Endothelial cell of umbilical vein (primary cell): ENCODE data around the gene CRLF1. TPM values are rescaled to one million over a fixed set of nuclear protein-coding genes. Genes with fewer than 3 reads are reported as not detected.

Source experiments
- BruUV-seq: library from RNA; stranded (reverse); fragments of 400-500 nt; replicated peaks from 2 replicates; lab custom pipeline; 2021; lab: Mats Ljungman, UMichigan
- CTCF ChIA-PET: fragments of 300-600, 350-600 bp; sonication (Branson Sonifier 250); formaldehyde crosslinking; loops from one replicate; lab custom pipeline; 2021; ENCODE audit warnings: antibody characterized with exemption, inconsistent platforms; lab: Charles Lee
- POLR2A ChIA-PET: fragments of 300-600, 350-600 bp; sonication (Branson Sonifier 250); formaldehyde crosslinking; loops from one replicate; lab custom pipeline; 2021; ENCODE audit warnings: antibody characterized with exemption, inconsistent platforms; lab: Charles Lee
- DNase-seq: peaks from one replicate; pipeline ENCODE4 v3.0.0-alpha.2; 2011; ENCODE audit warnings: low read depth, low spot score
- FAIRE-seq: peaks from 2 replicates; lab custom pipeline; 2011; peaks lifted over from hg19 to GRCh38; lab: Jason Lieb, UNC
- H2AFZ ChIP-seq: 2 replicates; pipeline ENCODE4 v1.6.0; 2012; ENCODE audit warnings: low read depth, low read length, control low read depth, inconsistent platforms
- H3K27ac ChIP-seq: 2 replicates; pipeline ENCODE4 v1.5.1; 2011; ENCODE audit warnings: low read depth, mild to moderate bottlenecking, control low read depth, low read length, moderate library complexity; ENCODE audit not compliant: insufficient read depth
- H3K27me3 ChIP-seq, 2 experiments: 2 replicates each; pipeline versions ENCODE4 v1.6.0 to v1.6.1; 2011; ENCODE audit warnings: low read length in 2 of 2, mixed read lengths in 1 of 2; ENCODE audit not compliant: control insufficient read depth in 2 of 2, insufficient read depth in 2 of 2
- H3K36me3 ChIP-seq, 2 experiments: 2 replicates in 1 of 2; 3 replicates in 1 of 2; pipeline ENCODE4 v1.5.1; 2011; ENCODE audit warnings: low read length in 2 of 2, mild to moderate bottlenecking in 1 of 2, moderate library complexity in 1 of 2; ENCODE audit not compliant: control insufficient read depth in 2 of 2, insufficient read depth in 2 of 2; ENCODE audit errors: extremely low read depth in 1 of 2
- H3K4me1 ChIP-seq: 3 replicates; pipeline ENCODE4 v1.5.1; 2011; ENCODE audit warnings: mild to moderate bottlenecking, low read length; ENCODE audit not compliant: control insufficient read depth, insufficient read depth; ENCODE audit errors: extremely low read depth
- H3K4me2 ChIP-seq: 2 replicates; pipeline ENCODE4 v1.6.1; 2011; ENCODE audit warnings: low read length, control low read depth, mixed read lengths; ENCODE audit not compliant: insufficient read depth
- H3K4me3 ChIP-seq, 3 experiments: fragments of 200-600 bp in 1 of 3; sonication (generic), shearing (Covaris generic) in 1 of 3; replicated peaks in 1 of 3; 2 replicates each; pipeline ENCODE4 v1.5.1; 2011 to 2016; ENCODE audit warnings: control low read depth in 3 of 3, low read length in 3 of 3, mild to moderate bottlenecking in 2 of 3, inconsistent platforms in 1 of 3, low read depth in 1 of 3, moderate library complexity in 1 of 3; ENCODE audit not compliant: insufficient read depth in 1 of 3
- H3K79me2 ChIP-seq: 2 replicates; pipeline ENCODE4 v1.6.0; 2012; ENCODE audit warnings: low read length, inconsistent platforms; ENCODE audit not compliant: control insufficient read depth, insufficient read depth
- H3K9ac ChIP-seq: replicated peaks from 2 replicates; pipeline ENCODE3; 2011; ENCODE audit warnings: low read length, control low read depth; ENCODE audit not compliant: insufficient read depth; ENCODE audit errors: extremely low read depth
- H3K9me1 ChIP-seq: replicated peaks from 3 replicates; pipeline ENCODE4 v1.6.0; 2011; ENCODE audit warnings: mild to moderate bottlenecking, low read length; ENCODE audit not compliant: control insufficient read depth, insufficient read depth; ENCODE audit errors: extremely low read depth
- H3K9me3 ChIP-seq: replicated peaks from 2 replicates; pipeline ENCODE4 v1.5.1; 2012; ENCODE audit warnings: low read length, inconsistent platforms; ENCODE audit not compliant: control insufficient read depth, insufficient read depth
- H4K20me1 ChIP-seq: replicated peaks from 2 replicates; pipeline ENCODE3; 2011; ENCODE audit warnings: mild to moderate bottlenecking, low read length; ENCODE audit not compliant: control insufficient read depth, insufficient read depth; ENCODE audit errors: extremely low read depth
- EZH2 ChIP-seq: IDR thresholded peaks from 2 replicates; pipeline ENCODE4 v1.6.1; 2012; ENCODE audit warnings: borderline replicate concordance, low read depth, mild to moderate bottlenecking, moderate library complexity, low read length, inconsistent platforms; ENCODE audit not compliant: severe bottlenecking
- FOS ChIP-seq: IDR thresholded peaks from 2 replicates; pipeline ENCODE4 v1.6.1; 2011; ENCODE audit warnings: mild to moderate bottlenecking, low read length, moderate library complexity, borderline replicate concordance; ENCODE audit not compliant: insufficient read depth
- GATA2 ChIP-seq: IDR thresholded peaks from 2 replicates; pipeline ENCODE4 v1.7.0; 2011; ENCODE audit warnings: low read depth, mild to moderate bottlenecking, moderate library complexity, mixed read lengths, low read length; ENCODE audit not compliant: insufficient read length, insufficient read depth
- JUN ChIP-seq: IDR thresholded peaks from 2 replicates; pipeline ENCODE4 v1.6.1; 2011; ENCODE audit warnings: borderline replicate concordance, low read depth; ENCODE audit not compliant: insufficient read length, insufficient read depth
- MYC ChIP-seq: IDR thresholded peaks from one replicate; pipeline ENCODE4 v1.6.1; 2011; ENCODE audit warnings: mild to moderate bottlenecking, low read depth, low read length
- POLR2A ChIP-seq: IDR thresholded peaks from 2 replicates; pipeline ENCODE4 v1.6.1; 2012; ENCODE audit warnings: low read depth, mild to moderate bottlenecking, control low read depth, low read length
- POLR2AphosphoS5 ChIP-seq: IDR thresholded peaks from 2 replicates; pipeline ENCODE4 v1.6.1; 2012; ENCODE audit warnings: low read depth, mild to moderate bottlenecking, control low read depth, low read length, moderate library complexity; ENCODE audit not compliant: insufficient read depth
- dilution Hi-C: fragments of 300-500 bp; cut with MboI; formaldehyde crosslinking; loops from one replicate; pipeline ENCODE4 v1.15.0; 2019; ENCODE audit warnings: low sequenced_read_pairs; ENCODE audit not compliant: extremely low pct_ligation_motif_present
- intact Hi-C: fragments of 100-400 bp; cut with micrococcal nuclease; formaldehyde crosslinking; loops from one replicate; pipeline ENCODE4 v1.10.0; 2022
- polyA plus RNA-seq, 4 experiments: library from polyadenylated mRNA; depleted of rRNA in 3 of 4; stranded (reverse) in 3 of 4; unstranded in 1 of 4; fragments of >200 nt; gene quantifications; 2 replicates each; pipeline versions ENCODE4 v1.2.1 to v1.2.3, GENCODE V29; 2011 to 2012; ENCODE audit warnings: missing spikeins in 1 of 4
- total RNA-seq: library from RNA; stranded (reverse); gene quantifications from 2 replicates; pipeline ENCODE4 v1.2.3, GENCODE V29; 2021
- TF ChIP-seq, protein P1 (sequence below): IDR thresholded peaks from 2 replicates; pipeline ENCODE4 v1.6.1; 2011; ENCODE audit not compliant: insufficient read depth, insufficient read length
- TF ChIP-seq, protein P2 (sequence below), 2 donors: IDR thresholded peaks; 1 replicate in 1 of 2; 2 replicates in 1 of 2; pipeline ENCODE4 v1.5.1; 2011; ENCODE audit warnings: low read length in 2 of 2, mild to moderate bottlenecking in 2 of 2, moderate library complexity in 2 of 2, control low read depth in 1 of 2, inconsistent platforms in 1 of 2, low read depth in 1 of 2; ENCODE audit not compliant: insufficient read depth in 1 of 2; ENCODE audit errors: extremely low read depth in 1 of 2

CRLF1 gene
- total and polyA plus RNA-seq, 2 donors (not counting 3 experiments of a cell fraction or from before 2014, with no cell fraction given), result 0.18 TPM; not detected in 1

DNA sequence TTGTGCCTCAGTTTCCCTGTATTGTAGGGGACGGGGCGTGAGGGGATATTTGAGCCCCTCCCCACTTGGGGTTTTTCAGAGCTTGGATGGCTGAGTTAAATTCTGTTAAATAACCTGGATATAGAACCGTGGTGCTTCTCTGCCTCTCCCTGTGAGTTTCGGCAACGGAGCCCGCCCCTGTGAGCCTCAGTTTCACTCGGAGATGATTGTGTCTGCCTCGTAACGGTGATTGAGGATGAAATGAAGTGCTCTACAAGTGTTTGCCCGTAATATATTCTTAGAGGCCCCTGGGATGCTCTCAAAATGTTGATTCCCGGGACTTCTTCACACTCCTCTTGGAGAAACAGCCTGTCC is 48.4 kb downstream of the CRLF1 start:
- H2AFZ ChIP-seq, result no peak overlapping the region
- DNase-seq (no peak), FAIRE-seq (no peak)
- intact Hi-C loops (no loop called here), dilution Hi-C loops (no loop called here)
- H3K27me3 ChIP-seq, result no peaks in the 10 kb centered on the region
- peak overlapping the region; percentile 89 for H3K9ac ChIP-seq
- H3K9me1 ChIP-seq, result no peaks in the 10 kb centered on the region
- no peaks in the 10 kb centered on the region for H3K36me3 ChIP-seq
- H3K4me3 ChIP-seq, result peak overlapping the region; percentile 56 to 90 (median 81)
- TF ChIP-seq POLR2A, result no peak
- no peak for TF ChIP-seq FOS
- no peak for TF ChIP-seq EZH2
- peaks cover 30% of the 10 kb centered on the region for H3K4me1 ChIP-seq
- no peaks in the 10 kb centered on the region for H4K20me1 ChIP-seq
- POLR2A ChIA-PET, result interaction anchor here (0.6 to 1.8 kb wide), 3 partner anchors 13 to 36 kb away, joined by 3 to 9 read pairs (median 8); partner anchors contain the start of genes ELL and UBA52
- H3K4me2 ChIP-seq, result peak overlapping the region; percentile 91
- H3K79me2 ChIP-seq, result peaks cover 28% of the 10 kb centered on the region
- no peaks in the 10 kb centered on the region for H3K9me3 ChIP-seq
- CTCF ChIA-PET, result interaction anchor here (0.6 to 2.0 kb wide), 10 partner anchors 13 to 114 kb away, joined by 3 to 12 read pairs (median 5); partner anchors contain the start of genes ELL, FKBP8 and UBA52
- TSS peak; percentile 50 for BruUV-seq
- H3K27ac ChIP-seq, result peak overlapping the region; percentile 84

DNA sequence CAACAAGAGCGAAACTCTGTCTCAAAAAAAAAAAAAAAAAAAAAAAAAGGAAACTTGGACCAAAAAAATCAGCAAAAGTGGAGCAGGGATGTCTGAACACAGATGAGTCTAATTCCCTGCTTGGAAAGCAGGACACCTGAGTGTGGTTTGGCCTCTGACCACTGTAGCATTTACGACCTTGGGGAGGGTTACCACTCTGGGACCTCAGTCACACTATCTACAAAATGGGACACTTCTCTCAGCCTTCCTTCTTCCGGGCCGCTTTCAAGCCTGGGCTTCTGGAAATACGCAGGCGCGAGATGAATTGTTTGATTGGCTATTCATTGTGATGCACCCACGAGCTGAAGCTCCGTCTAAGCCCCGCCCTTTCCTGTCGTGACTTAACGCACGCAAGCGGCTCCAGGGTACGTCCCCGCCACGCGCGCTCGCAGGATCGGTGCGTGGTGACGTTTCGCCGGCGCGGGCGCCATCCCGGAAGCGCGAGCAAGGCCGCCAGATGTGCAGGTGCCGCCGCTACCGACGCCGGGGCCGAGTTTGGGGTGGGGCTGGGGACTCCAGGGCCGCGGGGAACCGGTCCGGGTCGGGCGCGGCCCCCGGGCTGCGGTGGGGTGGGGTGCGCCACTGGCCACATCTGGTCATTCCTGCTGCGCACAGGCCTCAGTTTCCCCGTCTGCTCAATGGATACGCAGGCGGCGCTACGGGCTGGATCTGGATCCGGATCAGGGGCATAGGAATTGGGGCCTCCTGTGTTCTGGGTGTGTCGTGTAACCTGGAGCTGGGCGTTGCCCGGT is 49.0 kb downstream of the CRLF1 start, which contains the start of gene KXD1:
Gene KXD1 (plus strand): TSS at position 460 of the 791 bp plus-strand sequence. CDS start 4,187 bp downstream, outside the sequence.
- BruUV-seq, result no TSS peak
- Histone ChIP-seq H3K9ac (peak within 1 kb of the TSS; percentile 89), H3K9me3 (no peaks in the 10 kb centered on the region), H2AFZ (peak within 1 kb of the TSS; percentile 30), H3K9me1 (no peaks in the 10 kb centered on the region), H3K4me3 (peak within 1 kb of the TSS; percentile 56 to 90 (median 81)), H3K4me1 (peaks cover 28% of the 10 kb centered on the region), H3K36me3 (no peaks in the 10 kb centered on the region), H3K4me2 (peak within 1 kb of the TSS; percentile 91), H3K27ac (peak within 1 kb of the TSS; percentile 84), H4K20me1 (no peaks in the 10 kb centered on the region), H3K79me2 (peaks cover 27% of the 10 kb centered on the region), H3K27me3 (no peaks in the 10 kb centered on the region)
- intact Hi-C loops, result loop anchor here (1.0 kb wide), 2 partner anchors 14 to 35 kb away; partner anchors contain the start of genes ELL and UBA52
- dilution Hi-C loops, result no loop called here
- FAIRE-seq, result peak; percentile 98
- POLR2A ChIA-PET, result interaction anchor here (0.6 to 1.8 kb wide), 5 partner anchors 14 to 306 kb away, joined by 3 to 9 read pairs (median 4); partner anchors contain the start of genes ELL and UBA52
- CTCF ChIA-PET, result interaction anchor here (0.9 to 2.0 kb wide), 9 partner anchors 14 to 115 kb away, joined by 3 to 12 read pairs (median 7); partner anchors contain the start of genes ELL, FKBP8 and UBA52
- DNase-seq, result peak; percentile 98
- TF ChIP-seq, protein P1, sequence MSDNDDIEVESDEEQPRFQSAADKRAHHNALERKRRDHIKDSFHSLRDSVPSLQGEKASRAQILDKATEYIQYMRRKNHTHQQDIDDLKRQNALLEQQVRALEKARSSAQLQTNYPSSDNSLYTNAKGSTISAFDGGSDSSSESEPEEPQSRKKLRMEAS, result no peak
- TF ChIP-seq EZH2, result no peak
- no peak for TF ChIP-seq FOS
- peak; percentile 91 for TF ChIP-seq POLR2AphosphoS5
- TF ChIP-seq GATA2, result no peak
- TF ChIP-seq, protein P2, sequence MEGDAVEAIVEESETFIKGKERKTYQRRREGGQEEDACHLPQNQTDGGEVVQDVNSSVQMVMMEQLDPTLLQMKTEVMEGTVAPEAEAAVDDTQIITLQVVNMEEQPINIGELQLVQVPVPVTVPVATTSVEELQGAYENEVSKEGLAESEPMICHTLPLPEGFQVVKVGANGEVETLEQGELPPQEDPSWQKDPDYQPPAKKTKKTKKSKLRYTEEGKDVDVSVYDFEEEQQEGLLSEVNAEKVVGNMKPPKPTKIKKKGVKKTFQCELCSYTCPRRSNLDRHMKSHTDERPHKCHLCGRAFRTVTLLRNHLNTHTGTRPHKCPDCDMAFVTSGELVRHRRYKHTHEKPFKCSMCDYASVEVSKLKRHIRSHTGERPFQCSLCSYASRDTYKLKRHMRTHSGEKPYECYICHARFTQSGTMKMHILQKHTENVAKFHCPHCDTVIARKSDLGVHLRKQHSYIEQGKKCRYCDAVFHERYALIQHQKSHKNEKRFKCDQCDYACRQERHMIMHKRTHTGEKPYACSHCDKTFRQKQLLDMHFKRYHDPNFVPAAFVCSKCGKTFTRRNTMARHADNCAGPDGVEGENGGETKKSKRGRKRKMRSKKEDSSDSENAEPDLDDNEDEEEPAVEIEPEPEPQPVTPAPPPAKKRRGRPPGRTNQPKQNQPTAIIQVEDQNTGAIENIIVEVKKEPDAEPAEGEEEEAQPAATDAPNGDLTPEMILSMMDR (IDR thresholded peaks at IDR 0.05; ENCODE audit: extremely low read depth in 1 of 2, insufficient read depth in 1 of 2, low read depth in 1 of 2, low read length in 2 of 2), result no peak
- TF ChIP-seq MYC, result no peak
- TF ChIP-seq POLR2A, result peak; percentile 66
- no peak for TF ChIP-seq JUN
